ENCODE results near the gene ATG4B.

GRCh38 chr2:241633561-241633960 is 3.9 kb upstream of the ATG4B start:
- no peak for TF ChIP-seq POLR2AphosphoS5 (IDR thresholded peaks at IDR 0.05; ENCODE audit: low read depth, low read length)
- TF ChIP-seq POLR2A (IDR thresholded peaks at IDR 0.05; ENCODE audit: low read depth, low read length) = no peak
- no peak for TF ChIP-seq TAF1 (IDR thresholded peaks at IDR 0.05; ENCODE audit: borderline replicate concordance, low read depth, low read length)

All from GM12892 (cell line).